Measurements from ENCODE around the gene DNAJC10. TPM values are rescaled to one million over a fixed set of nuclear protein-coding genes. Genes with fewer than 3 reads are reported as not detected.

The DNAJC10 gene
- total and polyA plus RNA-seq, 4 experiments from 2014 or later: 52.2 to 62.4 (median 56.9) TPM

DNA sequence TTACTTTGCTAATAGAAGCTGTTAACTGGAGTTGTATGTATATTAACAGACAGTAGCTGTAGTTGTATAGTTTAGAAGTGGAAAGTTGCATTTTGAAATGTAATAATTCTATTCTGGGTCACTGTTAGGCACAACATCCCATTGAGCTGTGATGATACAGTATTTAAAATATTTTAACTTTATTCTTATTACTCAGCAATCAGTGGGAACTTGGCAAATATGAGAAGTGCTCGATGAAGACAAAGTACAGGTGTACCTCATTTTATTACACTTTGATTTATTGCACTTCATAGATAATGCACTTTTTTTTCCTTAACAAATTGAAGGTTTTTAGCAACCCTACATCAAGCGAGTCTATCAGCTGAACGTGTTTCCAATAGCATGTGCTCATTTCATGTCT lies 8.6 kb downstream of the DNAJC10 start:
- Histone ChIP-seq H3K9me3 (ENCODE audit: control insufficient read depth in 1 of 2, low read length in 2 of 2) (no peaks in the 10 kb centered on the region), H3K27ac (ENCODE audit: low read depth, low read length) (no peak overlapping the region), H3K4me3 (ENCODE audit: low read length in 2 of 2) (no peak overlapping the region), H3K27me3 (ENCODE audit: insufficient read depth, low read length) (no peaks in the 10 kb centered on the region), H3K4me1 (ENCODE audit: insufficient read depth, low read length) (no peaks in the 10 kb centered on the region), H3K36me3 (ENCODE audit: insufficient read depth, low read length) (peaks cover 8% of the 10 kb centered on the region)
- Mint-ChIP-seq H3K27me3 (no peaks in the 10 kb centered on the region), H3K9me3 (no peaks in the 10 kb centered on the region), H3K36me3 (peaks cover 18 to 30% of the 10 kb centered on the region in 2 donors), H3K27ac (no peak overlapping the region), H3K4me3 (no peak overlapping the region), H3K4me1 (peaks cover 0 to 4% (median 2%) of the 10 kb centered on the region in 4 donors)
- intact Hi-C loops (cut with micrococcal nuclease): no loop called here
- ChIA-PET POLR2A (ENCODE audit: partially characterized antibody) (no interaction called here), CTCF (ENCODE audit: partially characterized antibody) (interaction anchor here (1.3 kb wide), 1 partner anchor 9 kb away, joined by 4 read pairs; the partner anchor contains the start of gene DNAJC10)
- no peak for DNase-seq

DNA sequence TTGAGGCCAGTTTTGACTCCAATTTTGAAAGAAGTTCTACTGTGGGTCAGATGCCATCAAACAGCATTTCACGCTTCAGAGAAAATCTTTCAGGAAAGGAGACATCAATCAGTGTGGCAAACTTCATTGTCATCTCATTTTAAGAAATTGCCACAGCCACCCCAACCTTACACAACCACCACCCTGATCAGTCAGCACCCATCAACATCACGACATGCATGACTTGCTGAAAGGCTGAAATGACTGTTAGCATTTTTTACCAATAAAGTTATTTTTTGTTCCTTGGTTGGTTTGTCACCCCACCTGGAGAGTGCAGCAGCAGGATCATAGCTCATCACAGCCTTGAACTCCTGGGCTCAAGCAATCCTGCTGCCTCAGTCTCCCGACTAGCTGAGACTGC lies 10.4 kb downstream of the DNAJC10 start:
- H3K27ac Mint-ChIP-seq: no peak overlapping the region
- H3K4me3 ChIP-seq (ENCODE audit: low read length in 2 of 2): no peak overlapping the region
- intact Hi-C loops (cut with micrococcal nuclease): no loop called here
- no peak overlapping the region for H3K27ac ChIP-seq (ENCODE audit: low read depth, low read length)
- H3K4me1 Mint-ChIP-seq: peaks cover 0 to 4% (median 3%) of the 10 kb centered on the region in 4 donors
- no peaks in the 10 kb centered on the region for H3K9me3 ChIP-seq (ENCODE audit: control insufficient read depth in 1 of 2, low read length in 2 of 2)
- H3K36me3 Mint-ChIP-seq: peaks cover 30 to 35% of the 10 kb centered on the region in 2 donors
- peaks cover 5% of the 10 kb centered on the region for H3K36me3 ChIP-seq (ENCODE audit: insufficient read depth, low read length)
- DNase-seq: peak in 1 of 5 donors; percentile 16
- CTCF ChIA-PET (ENCODE audit: partially characterized antibody): no interaction called here
- H3K27me3 Mint-ChIP-seq: no peaks in the 10 kb centered on the region
- H3K27me3 ChIP-seq (ENCODE audit: insufficient read depth, low read length): no peaks in the 10 kb centered on the region
- H3K4me3 Mint-ChIP-seq: no peak overlapping the region
- H3K9me3 Mint-ChIP-seq: no peaks in the 10 kb centered on the region
- H3K4me1 ChIP-seq (ENCODE audit: insufficient read depth, low read length): no peaks in the 10 kb centered on the region
- POLR2A ChIA-PET (ENCODE audit: partially characterized antibody): no interaction called here

DNA sequence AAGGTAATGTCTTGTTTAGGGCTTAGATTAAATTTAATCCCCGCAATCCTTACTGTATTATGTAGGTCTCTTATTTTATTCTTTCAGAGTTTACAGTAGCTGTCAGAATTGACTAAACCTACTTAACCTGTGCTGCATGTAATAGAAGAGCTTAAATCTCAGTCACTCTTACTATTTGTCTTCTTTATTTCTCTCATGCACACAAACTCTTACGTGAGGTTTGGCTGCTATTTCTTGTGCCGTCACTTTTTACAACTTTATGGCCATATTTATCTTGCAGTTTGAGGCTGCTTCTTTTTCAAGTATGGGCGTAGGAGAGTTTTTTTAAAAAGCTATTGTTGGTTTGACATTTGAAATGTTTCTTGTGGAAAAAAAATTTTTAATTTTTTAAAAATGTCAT lies 12.0 kb downstream of the DNAJC10 start:
- ChIA-PET CTCF (ENCODE audit: partially characterized antibody) (interaction anchor here (0.8 kb wide), 1 partner anchor 32 kb away, joined by 3 read pairs; no protein-coding TSS in a partner anchor), POLR2A (ENCODE audit: partially characterized antibody) (no interaction called here)
- no peaks in the 10 kb centered on the region for H3K27me3 Mint-ChIP-seq
- H3K4me1 ChIP-seq (ENCODE audit: insufficient read depth, low read length): no peaks in the 10 kb centered on the region
- intact Hi-C loops (cut with micrococcal nuclease): no loop called here
- no peak overlapping the region for H3K4me3 Mint-ChIP-seq
- H3K9me3 ChIP-seq (ENCODE audit: control insufficient read depth in 1 of 2, low read length in 2 of 2): no peaks in the 10 kb centered on the region
- H3K27ac Mint-ChIP-seq: no peak overlapping the region
- no peaks in the 10 kb centered on the region for H3K9me3 Mint-ChIP-seq
- peaks cover 3 to 4% (median 3%) of the 10 kb centered on the region in 4 donors for H3K4me1 Mint-ChIP-seq
- H3K27ac ChIP-seq (ENCODE audit: low read depth, low read length): no peak overlapping the region
- peaks cover 9% of the 10 kb centered on the region for H3K36me3 ChIP-seq (ENCODE audit: insufficient read depth, low read length)
- no peak overlapping the region for H3K4me3 ChIP-seq (ENCODE audit: low read length in 2 of 2)
- H3K36me3 Mint-ChIP-seq: peaks cover 43 to 46% of the 10 kb centered on the region in 2 donors
- no peaks in the 10 kb centered on the region for H3K27me3 ChIP-seq (ENCODE audit: insufficient read depth, low read length)
- no peak for DNase-seq

DNA sequence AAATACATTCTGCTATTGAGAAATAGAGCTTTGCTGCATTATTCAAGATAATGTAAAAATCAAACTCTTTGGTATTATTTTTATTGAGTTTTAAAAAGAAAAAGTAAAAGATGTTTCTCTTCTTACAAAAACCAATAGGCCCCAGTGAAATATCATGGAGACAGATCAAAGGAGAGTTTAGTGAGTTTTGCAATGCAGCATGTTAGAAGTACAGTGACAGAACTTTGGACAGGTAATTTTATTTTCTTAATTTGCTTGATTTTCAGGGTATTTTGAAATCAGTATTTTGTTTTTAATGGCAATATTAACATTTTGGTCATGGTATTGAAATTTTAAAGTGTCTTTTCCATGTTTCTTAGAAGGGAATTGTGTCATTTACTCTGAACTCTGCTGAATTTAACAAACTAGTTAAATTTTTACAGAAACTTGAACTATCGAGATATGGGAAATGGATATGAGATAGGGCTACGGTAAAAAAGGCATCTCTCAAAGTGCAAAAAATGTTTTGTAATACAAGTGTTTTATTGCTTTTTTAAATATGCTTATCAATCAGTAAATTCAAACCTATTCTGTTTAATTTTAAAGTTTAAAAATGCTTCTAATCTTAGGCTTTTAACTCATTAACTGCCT lies 13.8 kb downstream of the DNAJC10 start:
- CTCF ChIA-PET (ENCODE audit: partially characterized antibody): no interaction called here
- H3K9me3 Mint-ChIP-seq: no peaks in the 10 kb centered on the region
- POLR2A ChIA-PET (ENCODE audit: partially characterized antibody): no interaction called here
- no peak for DNase-seq
- Histone ChIP-seq H3K27me3 (ENCODE audit: insufficient read depth, low read length) (no peaks in the 10 kb centered on the region), H3K27ac (ENCODE audit: low read depth, low read length) (no peak overlapping the region), H3K4me3 (ENCODE audit: low read length in 2 of 2) (no peak overlapping the region), H3K9me3 (ENCODE audit: control insufficient read depth in 1 of 2, low read length in 2 of 2) (no peaks in the 10 kb centered on the region), H3K4me1 (ENCODE audit: insufficient read depth, low read length) (no peaks in the 10 kb centered on the region), H3K36me3 (ENCODE audit: insufficient read depth, low read length) (peaks cover 9% of the 10 kb centered on the region)
- H3K4me1 Mint-ChIP-seq: peaks cover 0 to 4% (median 3%) of the 10 kb centered on the region in 4 donors
- H3K4me3 Mint-ChIP-seq: no peak overlapping the region
- no peaks in the 10 kb centered on the region for H3K27me3 Mint-ChIP-seq
- H3K27ac Mint-ChIP-seq: no peak overlapping the region
- H3K36me3 Mint-ChIP-seq: peaks cover 40 to 47% of the 10 kb centered on the region in 2 donors
- intact Hi-C loops (cut with micrococcal nuclease): no loop called here

DNA sequence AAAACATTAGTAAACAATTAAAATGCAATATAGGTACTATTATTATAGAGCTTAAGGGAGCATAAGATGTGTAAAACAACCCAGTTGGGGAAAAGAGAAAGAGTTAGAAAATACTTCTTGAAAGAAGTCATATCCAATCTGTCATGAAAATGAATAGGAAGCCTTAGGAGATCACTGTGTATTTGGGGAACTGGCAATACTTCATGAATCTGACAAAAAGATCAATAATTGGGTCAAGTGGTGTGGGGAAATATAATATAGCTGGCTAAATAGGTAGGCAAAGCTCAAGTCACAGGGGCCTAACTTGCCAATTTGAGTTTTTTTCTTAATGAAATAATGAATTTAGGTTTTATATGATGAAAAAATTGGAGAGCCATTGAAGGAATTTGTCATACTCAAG lies 14.4 kb downstream of the DNAJC10 start:
- H3K27ac ChIP-seq (ENCODE audit: low read depth, low read length): no peak overlapping the region
- no peaks in the 10 kb centered on the region for H3K9me3 Mint-ChIP-seq
- peaks cover 0 to 4% (median 3%) of the 10 kb centered on the region in 4 donors for H3K4me1 Mint-ChIP-seq

DNA sequence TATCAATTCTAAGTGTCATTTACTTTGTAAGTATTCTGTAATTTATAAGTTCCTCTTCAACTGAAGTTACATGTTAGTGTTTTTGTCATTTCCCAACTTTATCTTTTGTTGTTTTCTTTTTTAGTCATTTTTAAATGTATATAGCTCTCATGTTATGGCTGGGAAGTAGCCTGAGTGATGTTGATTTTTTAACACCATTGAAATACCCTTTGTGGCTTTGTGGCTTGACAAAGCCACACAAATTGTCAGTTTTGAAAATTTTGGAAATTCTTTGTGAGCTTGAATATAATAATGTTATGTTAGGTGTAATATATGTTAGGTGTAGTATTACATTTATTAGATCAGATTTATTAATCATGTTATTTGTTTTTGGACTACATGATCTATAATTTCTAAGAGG lies 16.7 kb downstream of the DNAJC10 start:
- intact Hi-C loops (cut with micrococcal nuclease): no loop called here
- H3K4me1 ChIP-seq (ENCODE audit: insufficient read depth, low read length): no peaks in the 10 kb centered on the region
- H3K27me3 Mint-ChIP-seq: no peaks in the 10 kb centered on the region
- no peak overlapping the region for H3K4me3 ChIP-seq (ENCODE audit: low read length in 2 of 2)
- ChIA-PET CTCF (ENCODE audit: partially characterized antibody) (no interaction called here), POLR2A (ENCODE audit: partially characterized antibody) (no interaction called here)
- DNase-seq: no peak
- no peak overlapping the region for H3K4me3 Mint-ChIP-seq
- H3K27ac ChIP-seq (ENCODE audit: low read depth, low read length): no peak overlapping the region
- H3K27ac Mint-ChIP-seq: no peak overlapping the region
- H3K36me3 Mint-ChIP-seq: peaks cover 43 to 51% of the 10 kb centered on the region in 2 donors
- H3K27me3 ChIP-seq (ENCODE audit: insufficient read depth, low read length): no peaks in the 10 kb centered on the region
- peaks cover 0 to 3% (median 2%) of the 10 kb centered on the region in 4 donors for H3K4me1 Mint-ChIP-seq
- H3K9me3 ChIP-seq (ENCODE audit: control insufficient read depth in 1 of 2, low read length in 2 of 2): no peaks in the 10 kb centered on the region
- H3K36me3 ChIP-seq (ENCODE audit: insufficient read depth, low read length): peaks cover 19% of the 10 kb centered on the region
- no peaks in the 10 kb centered on the region for H3K9me3 Mint-ChIP-seq

More for the DNA sequence above, 14.4 kb downstream of the DNAJC10 start:
- Mint-ChIP-seq H3K27me3 (no peaks in the 10 kb centered on the region), H3K4me3 (no peak overlapping the region), H3K27ac (peak overlapping the region in 1 of 7 donors; percentile 29), H3K36me3 (peaks cover 37 to 45% of the 10 kb centered on the region in 2 donors)
- no peak for DNase-seq
- Histone ChIP-seq H3K9me3 (ENCODE audit: control insufficient read depth in 1 of 2, low read length in 2 of 2) (no peaks in the 10 kb centered on the region), H3K36me3 (ENCODE audit: insufficient read depth, low read length) (peaks cover 9% of the 10 kb centered on the region), H3K27me3 (ENCODE audit: insufficient read depth, low read length) (no peaks in the 10 kb centered on the region), H3K4me1 (ENCODE audit: insufficient read depth, low read length) (no peaks in the 10 kb centered on the region), H3K4me3 (ENCODE audit: low read length in 2 of 2) (no peak overlapping the region)
- intact Hi-C loops (cut with micrococcal nuclease): no loop called here
- POLR2A ChIA-PET (ENCODE audit: partially characterized antibody): no interaction called here
- CTCF ChIA-PET (ENCODE audit: partially characterized antibody): no interaction called here

DNA sequence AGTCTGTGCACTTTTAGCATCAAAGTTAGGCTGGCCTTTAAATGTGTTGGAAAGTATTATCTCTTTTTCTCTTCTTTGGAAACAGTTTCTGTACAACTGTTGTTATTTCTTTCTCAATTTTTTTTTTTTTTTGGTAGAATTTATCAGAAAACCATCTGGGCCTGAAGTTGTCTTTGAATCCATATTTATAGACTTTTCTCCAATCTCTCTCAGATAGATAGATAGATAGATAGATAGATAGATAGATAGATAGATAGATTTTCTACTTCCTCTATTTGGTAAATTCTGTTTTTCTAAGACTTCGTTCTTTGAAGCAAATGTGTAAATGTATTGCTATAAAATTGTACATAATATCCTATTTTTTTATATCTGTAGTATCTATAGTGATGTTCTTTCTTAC lies 17.5 kb downstream of the DNAJC10 start:
- H3K27ac Mint-ChIP-seq: no peak overlapping the region
- H3K9me3 ChIP-seq (ENCODE audit: control insufficient read depth in 1 of 2, low read length in 2 of 2): no peaks in the 10 kb centered on the region
- no peaks in the 10 kb centered on the region for H3K9me3 Mint-ChIP-seq
- H3K4me1 ChIP-seq (ENCODE audit: insufficient read depth, low read length): no peaks in the 10 kb centered on the region
- intact Hi-C loops (cut with micrococcal nuclease): no loop called here
- POLR2A ChIA-PET (ENCODE audit: partially characterized antibody): no interaction called here
- DNase-seq: no peak
- H3K4me1 Mint-ChIP-seq: peaks cover 0 to 3% (median 2%) of the 10 kb centered on the region in 4 donors
- H3K4me3 Mint-ChIP-seq: no peak overlapping the region
- H3K36me3 ChIP-seq (ENCODE audit: insufficient read depth, low read length): peaks cover 19% of the 10 kb centered on the region
- H3K27me3 Mint-ChIP-seq: no peaks in the 10 kb centered on the region
- no peak overlapping the region for H3K27ac ChIP-seq (ENCODE audit: low read depth, low read length)
- no peaks in the 10 kb centered on the region for H3K27me3 ChIP-seq (ENCODE audit: insufficient read depth, low read length)
- peaks cover 45 to 53% of the 10 kb centered on the region in 2 donors for H3K36me3 Mint-ChIP-seq
- H3K4me3 ChIP-seq (ENCODE audit: low read length in 2 of 2): no peak overlapping the region
- CTCF ChIA-PET (ENCODE audit: partially characterized antibody): no interaction called here

All from CD4-positive, alpha-beta memory T cell (primary cell).